ENCODE measurements around the gene FHL2.

- TF ChIP-seq STAG1 (CRISPR knock-in tag; IDR thresholded peaks at IDR 0.05; ENCODE audit: borderline replicate concordance) (no peak), FOXJ2 (tag; IDR thresholded peaks at IDR 0.05) (no peak), PBX2 (CRISPR knock-in tag; IDR thresholded peaks at IDR 0.05; ENCODE audit: low read depth) (no peak), PBX2 (tag; conservative IDR thresholded peaks at IDR 0.05; ENCODE audit: low read depth) (no peak), L3MBTL2 (IDR thresholded peaks at IDR 0.05) (no peak), SMC3 (conservative IDR thresholded peaks at IDR 0.05; ENCODE audit: insufficient read depth, low read depth, low read length) (0 out of 2 replicates have a peak, but pooled peaks have one; percentile 20), ARID2 (IDR thresholded peaks at IDR 0.05) (no peak), NR2C2 (CRISPR knock-in tag; IDR thresholded peaks at IDR 0.05) (0 out of 2 replicates have a peak, but pooled peaks have one; percentile 20), NR2C2 (tag; IDR thresholded peaks at IDR 0.05) (no peak), GTF3C2 (IDR thresholded peaks at IDR 0.05; ENCODE audit: borderline replicate concordance, extremely low read depth, insufficient read length) (no peak), JUNB (CRISPR knock-in tag; conservative IDR thresholded peaks at IDR 0.05) (no peak), ETV5 (CRISPR knock-in tag; IDR thresholded peaks at IDR 0.05; ENCODE audit: low read depth) (no peak), ZZZ3 (IDR thresholded peaks at IDR 0.05) (no peak), ZKSCAN8 (CRISPR knock-in tag; IDR thresholded peaks at IDR 0.05) (no peak), ZNF398 (CRISPR knock-in tag; IDR thresholded peaks at IDR 0.05) (no peak)
These were observed 5.2 kb upstream of the FHL2 start for GRCh38 chr2:105403783-105404698.
